ENCODE data around the gene EFCAB11. TPM values are rescaled to one million over a fixed set of nuclear protein-coding genes. Genes with fewer than 3 reads are reported as not detected.

The EFCAB11 gene
- total RNA-seq, 1 experiment from 2014 or later = 18.1 TPM

DNA sequence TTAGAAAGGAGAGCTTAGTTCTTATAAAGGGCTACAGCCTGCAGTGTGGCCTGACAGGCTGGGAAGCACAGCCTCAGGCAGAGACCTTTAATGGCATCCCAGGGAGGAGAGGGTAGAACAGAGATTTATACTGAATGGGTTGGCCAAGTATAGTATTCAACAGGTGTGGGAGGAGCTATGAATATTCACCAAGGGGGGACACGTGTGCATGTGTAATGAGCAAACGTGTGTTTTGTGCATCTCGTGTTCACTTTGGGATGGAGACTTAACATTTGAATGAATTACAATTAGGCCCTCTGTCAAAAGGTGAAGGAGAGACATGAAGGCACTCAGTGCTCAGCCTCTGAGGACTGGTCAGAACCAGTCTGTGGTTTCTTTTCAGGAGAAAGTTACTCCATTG is 6.4 kb upstream of the EFCAB11 start (continued):
- TF ChIP-seq, protein P1, sequence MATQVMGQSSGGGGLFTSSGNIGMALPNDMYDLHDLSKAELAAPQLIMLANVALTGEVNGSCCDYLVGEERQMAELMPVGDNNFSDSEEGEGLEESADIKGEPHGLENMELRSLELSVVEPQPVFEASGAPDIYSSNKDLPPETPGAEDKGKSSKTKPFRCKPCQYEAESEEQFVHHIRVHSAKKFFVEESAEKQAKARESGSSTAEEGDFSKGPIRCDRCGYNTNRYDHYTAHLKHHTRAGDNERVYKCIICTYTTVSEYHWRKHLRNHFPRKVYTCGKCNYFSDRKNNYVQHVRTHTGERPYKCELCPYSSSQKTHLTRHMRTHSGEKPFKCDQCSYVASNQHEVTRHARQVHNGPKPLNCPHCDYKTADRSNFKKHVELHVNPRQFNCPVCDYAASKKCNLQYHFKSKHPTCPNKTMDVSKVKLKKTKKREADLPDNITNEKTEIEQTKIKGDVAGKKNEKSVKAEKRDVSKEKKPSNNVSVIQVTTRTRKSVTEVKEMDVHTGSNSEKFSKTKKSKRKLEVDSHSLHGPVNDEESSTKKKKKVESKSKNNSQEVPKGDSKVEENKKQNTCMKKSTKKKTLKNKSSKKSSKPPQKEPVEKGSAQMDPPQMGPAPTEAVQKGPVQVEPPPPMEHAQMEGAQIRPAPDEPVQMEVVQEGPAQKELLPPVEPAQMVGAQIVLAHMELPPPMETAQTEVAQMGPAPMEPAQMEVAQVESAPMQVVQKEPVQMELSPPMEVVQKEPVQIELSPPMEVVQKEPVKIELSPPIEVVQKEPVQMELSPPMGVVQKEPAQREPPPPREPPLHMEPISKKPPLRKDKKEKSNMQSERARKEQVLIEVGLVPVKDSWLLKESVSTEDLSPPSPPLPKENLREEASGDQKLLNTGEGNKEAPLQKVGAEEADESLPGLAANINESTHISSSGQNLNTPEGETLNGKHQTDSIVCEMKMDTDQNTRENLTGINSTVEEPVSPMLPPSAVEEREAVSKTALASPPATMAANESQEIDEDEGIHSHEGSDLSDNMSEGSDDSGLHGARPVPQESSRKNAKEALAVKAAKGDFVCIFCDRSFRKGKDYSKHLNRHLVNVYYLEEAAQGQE (IDR thresholded peaks at IDR 0.05; ENCODE audit: low read depth) = no peak
- TF ChIP-seq, protein P2, sequence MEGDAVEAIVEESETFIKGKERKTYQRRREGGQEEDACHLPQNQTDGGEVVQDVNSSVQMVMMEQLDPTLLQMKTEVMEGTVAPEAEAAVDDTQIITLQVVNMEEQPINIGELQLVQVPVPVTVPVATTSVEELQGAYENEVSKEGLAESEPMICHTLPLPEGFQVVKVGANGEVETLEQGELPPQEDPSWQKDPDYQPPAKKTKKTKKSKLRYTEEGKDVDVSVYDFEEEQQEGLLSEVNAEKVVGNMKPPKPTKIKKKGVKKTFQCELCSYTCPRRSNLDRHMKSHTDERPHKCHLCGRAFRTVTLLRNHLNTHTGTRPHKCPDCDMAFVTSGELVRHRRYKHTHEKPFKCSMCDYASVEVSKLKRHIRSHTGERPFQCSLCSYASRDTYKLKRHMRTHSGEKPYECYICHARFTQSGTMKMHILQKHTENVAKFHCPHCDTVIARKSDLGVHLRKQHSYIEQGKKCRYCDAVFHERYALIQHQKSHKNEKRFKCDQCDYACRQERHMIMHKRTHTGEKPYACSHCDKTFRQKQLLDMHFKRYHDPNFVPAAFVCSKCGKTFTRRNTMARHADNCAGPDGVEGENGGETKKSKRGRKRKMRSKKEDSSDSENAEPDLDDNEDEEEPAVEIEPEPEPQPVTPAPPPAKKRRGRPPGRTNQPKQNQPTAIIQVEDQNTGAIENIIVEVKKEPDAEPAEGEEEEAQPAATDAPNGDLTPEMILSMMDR (IDR thresholded peaks at IDR 0.05 in 2 of 3, conservative IDR thresholded peaks at IDR 0.05 in 1 of 3; ENCODE audit: borderline replicate concordance in 1 of 3, insufficient read depth in 1 of 3, low read depth in 2 of 3, low read length in 2 of 3) = no peak
- no peak for TF ChIP-seq ELF1 (IDR thresholded peaks at IDR 0.05; ENCODE audit: borderline replicate concordance, low read depth)

DNA sequence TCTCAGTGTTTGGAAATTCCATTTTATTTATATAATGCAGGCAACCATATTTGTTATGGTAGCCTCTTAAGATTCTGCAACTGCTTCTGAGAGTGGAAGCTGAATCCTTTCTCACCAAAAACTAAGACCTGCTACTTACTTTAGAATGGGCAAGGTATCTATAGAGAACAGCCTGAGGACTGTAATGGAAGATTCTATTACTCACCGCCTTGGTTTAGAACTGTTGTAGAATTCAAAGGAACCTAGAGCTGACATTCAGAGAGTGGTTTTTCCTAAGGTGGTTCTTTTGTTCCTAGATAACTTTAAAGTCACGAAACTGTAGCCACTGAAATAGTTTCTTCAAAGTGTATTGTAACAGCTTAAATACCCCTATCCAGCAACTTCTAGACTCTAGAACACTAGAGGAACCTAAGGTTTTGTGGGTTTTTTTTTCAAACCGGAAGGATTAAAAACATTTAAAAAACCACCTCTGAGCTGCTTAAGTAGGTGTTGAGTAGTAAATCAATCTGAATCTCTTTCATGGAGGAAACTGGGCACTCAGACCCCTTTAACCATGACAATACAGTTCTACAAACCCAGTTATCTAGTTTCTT is 5.4 kb upstream of the EFCAB11 start:
- Histone ChIP-seq H3K4me3 (replicated peaks in 1 of 2; ENCODE audit: low read depth in 1 of 2, low read length in 2 of 2) (no peak overlapping the region), H3K9me3 (ENCODE audit: control insufficient read depth in 1 of 2, insufficient read depth in 1 of 2, low read depth in 1 of 2, low read length in 2 of 2) (no peaks in the 10 kb centered on the region), H3K9ac (ENCODE audit: low read length) (no peak overlapping the region), H3K79me2 (ENCODE audit: insufficient read depth, low read length) (peaks cover 47% of the 10 kb centered on the region), H3K4me1 (ENCODE audit: control insufficient read depth in 1 of 2, insufficient read depth in 2 of 2, low read length in 2 of 2) (peaks cover 7 to 13% of the 10 kb centered on the region in 2 experiments; a peak in 3 of 4 replicates), H4K20me1 (ENCODE audit: insufficient read depth) (no peaks in the 10 kb centered on the region), H2AFZ (ENCODE audit: low read depth, low read length, poor library complexity, severe bottlenecking) (no peak overlapping the region), H3K27me3 (ENCODE audit: insufficient read depth, low read length) (no peaks in the 10 kb centered on the region), H3K4me2 (ENCODE audit: low read length) (no peak overlapping the region), H3K27ac (ENCODE audit: low read depth, low read length) (no peak overlapping the region), H3K36me3 (ENCODE audit: control insufficient read depth in 1 of 2, insufficient read depth in 2 of 2, low read length in 2 of 2) (peaks cover 4 to 21% of the 10 kb centered on the region in 2 experiments), H3K9me2 (ENCODE audit: insufficient read depth) (no peaks in the 10 kb centered on the region)
- RAD21 ChIA-PET (ENCODE audit: low non-redundant PET in 1 of 2, low total read pairs in 2 of 2, uncharacterized antibody in 2 of 2, unreplicated experiment in 2 of 2) = no interaction called here
- POLR2A ChIA-PET = no interaction called here
- intact Hi-C loops (cut with micrococcal nuclease) = loop anchor here (5.0 to 10.0 kb wide), 2 partner anchors 97 to 535 kb away; no protein-coding TSS in a partner anchor
- DNase-seq (ENCODE audit: low read depth, low spot score) (no peak), ATAC-seq (no peak)
- no peak for TF ChIP-seq YY1 (IDR thresholded peaks at IDR 0.05; ENCODE audit: extremely low read depth, insufficient replicate concordance, low read depth, low read length)
- TF ChIP-seq CBX3 (IDR thresholded peaks at IDR 0.05; ENCODE audit: low read depth) = no peak
- no peak for TF ChIP-seq SIN3A (IDR thresholded peaks at IDR 0.05; ENCODE audit: low read depth)
- TF ChIP-seq ELF1 (IDR thresholded peaks at IDR 0.05; ENCODE audit: borderline replicate concordance, low read depth) = no peak
- TF ChIP-seq, protein P3, sequence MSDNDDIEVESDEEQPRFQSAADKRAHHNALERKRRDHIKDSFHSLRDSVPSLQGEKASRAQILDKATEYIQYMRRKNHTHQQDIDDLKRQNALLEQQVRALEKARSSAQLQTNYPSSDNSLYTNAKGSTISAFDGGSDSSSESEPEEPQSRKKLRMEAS (IDR thresholded peaks at IDR 0.05) = no peak
- TF ChIP-seq TCF7L2 (IDR thresholded peaks at IDR 0.05; ENCODE audit: borderline replicate concordance, extremely low read depth, insufficient read depth, insufficient read length) = no peak
- no peak for TF ChIP-seq POLR2AphosphoS5 (IDR thresholded peaks at IDR 0.05; ENCODE audit: low read depth, low read length)
- TF ChIP-seq EZH2 (IDR thresholded peaks at IDR 0.05) = no peak
- TF ChIP-seq SP1 (IDR thresholded peaks at IDR 0.05; ENCODE audit: low read depth) = no peak
- TF ChIP-seq, protein P4, sequence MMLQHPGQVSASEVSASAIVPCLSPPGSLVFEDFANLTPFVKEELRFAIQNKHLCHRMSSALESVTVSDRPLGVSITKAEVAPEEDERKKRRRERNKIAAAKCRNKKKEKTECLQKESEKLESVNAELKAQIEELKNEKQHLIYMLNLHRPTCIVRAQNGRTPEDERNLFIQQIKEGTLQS (IDR thresholded peaks at IDR 0.05) = no peak
- TF ChIP-seq POLR2A (IDR thresholded peaks at IDR 0.05; ENCODE audit: borderline replicate concordance, extremely low read depth, insufficient read depth, insufficient read length) = no peak
- no peak for TF ChIP-seq CEBPB (IDR thresholded peaks at IDR 0.05; ENCODE audit: low read depth)
- TF ChIP-seq, protein P5, sequence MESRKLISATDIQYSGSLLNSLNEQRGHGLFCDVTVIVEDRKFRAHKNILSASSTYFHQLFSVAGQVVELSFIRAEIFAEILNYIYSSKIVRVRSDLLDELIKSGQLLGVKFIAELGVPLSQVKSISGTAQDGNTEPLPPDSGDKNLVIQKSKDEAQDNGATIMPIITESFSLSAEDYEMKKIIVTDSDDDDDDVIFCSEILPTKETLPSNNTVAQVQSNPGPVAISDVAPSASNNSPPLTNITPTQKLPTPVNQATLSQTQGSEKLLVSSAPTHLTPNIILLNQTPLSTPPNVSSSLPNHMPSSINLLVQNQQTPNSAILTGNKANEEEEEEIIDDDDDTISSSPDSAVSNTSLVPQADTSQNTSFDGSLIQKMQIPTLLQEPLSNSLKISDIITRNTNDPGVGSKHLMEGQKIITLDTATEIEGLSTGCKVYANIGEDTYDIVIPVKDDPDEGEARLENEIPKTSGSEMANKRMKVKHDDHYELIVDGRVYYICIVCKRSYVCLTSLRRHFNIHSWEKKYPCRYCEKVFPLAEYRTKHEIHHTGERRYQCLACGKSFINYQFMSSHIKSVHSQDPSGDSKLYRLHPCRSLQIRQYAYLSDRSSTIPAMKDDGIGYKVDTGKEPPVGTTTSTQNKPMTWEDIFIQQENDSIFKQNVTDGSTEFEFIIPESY (IDR thresholded peaks at IDR 0.05; ENCODE audit: extremely low read depth, insufficient replicate concordance, low read length) = no peak
- TF ChIP-seq FOSL1 (IDR thresholded peaks at IDR 0.05; ENCODE audit: low read depth) = no peak
- no peak for TF ChIP-seq ZFX (IDR thresholded peaks at IDR 0.05)
- no peak for TF ChIP-seq SRF (IDR thresholded peaks at IDR 0.05; ENCODE audit: low read depth)
- no TSS peak for BruUV-seq (replicated peaks)
- CTCF ChIA-PET = no interaction called here
